Stimulated activated CD4-positive, alpha-beta T cell treated with anti-CD3 and anti-CD28 coated beads, Interleukin-12 subunit alpha, Interleukin-12 subunit beta, amount 100 ng/mL, for 4 hours (primary cell): Measurements from ENCODE around the gene ZSWIM6.

Source experiments
- DNase-seq: peaks from one replicate; pipeline ENCODE4 v3.0.0-alpha.2; 2020

Gene ZSWIM6

GRCh38 chr5:61333321-61333953 lies 1.4 kb downstream of the ZSWIM6 start:
- DNase-seq = no peak

- DNase-seq = no peak
Observed at GRCh38 chr5:61333954-61334867, 2.2 kb downstream of the ZSWIM6 start.

DNA sequence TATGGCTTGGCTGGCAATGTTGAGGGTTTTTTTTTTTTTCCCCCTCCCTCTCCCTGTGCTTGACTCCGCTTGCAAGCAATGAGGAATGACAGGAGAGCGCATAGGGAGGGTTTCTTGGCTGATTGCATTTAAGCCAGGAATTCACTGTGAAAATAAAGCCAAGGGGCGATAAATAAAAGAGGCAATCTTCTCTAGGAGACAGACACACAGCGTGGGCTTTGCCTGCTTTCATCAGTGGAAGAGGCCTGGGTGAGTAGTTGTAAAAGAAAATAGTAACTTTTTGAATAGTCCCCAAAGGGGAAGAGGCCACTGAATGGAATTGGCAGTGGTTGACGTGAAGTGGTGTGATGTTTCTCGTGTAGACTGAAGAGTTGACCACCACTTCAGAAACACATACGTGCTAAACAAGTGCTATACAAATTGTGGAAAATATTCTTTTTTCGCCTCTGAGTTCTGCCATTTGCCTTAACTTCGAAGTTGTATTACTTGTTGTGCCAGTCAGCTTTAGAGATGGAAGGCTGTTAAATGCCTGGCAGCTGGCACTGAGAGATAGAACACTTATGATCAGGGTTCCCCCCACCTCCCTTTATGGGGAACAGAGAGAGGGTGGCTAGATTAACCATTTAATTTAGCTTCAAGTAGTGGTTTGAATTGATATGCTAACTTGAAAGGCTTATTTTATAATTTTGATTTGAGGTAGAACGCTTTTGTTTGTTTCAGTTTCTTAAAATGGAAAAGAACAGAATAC lies 3.0 kb downstream of the ZSWIM6 start:
- no peak for DNase-seq

DNA sequence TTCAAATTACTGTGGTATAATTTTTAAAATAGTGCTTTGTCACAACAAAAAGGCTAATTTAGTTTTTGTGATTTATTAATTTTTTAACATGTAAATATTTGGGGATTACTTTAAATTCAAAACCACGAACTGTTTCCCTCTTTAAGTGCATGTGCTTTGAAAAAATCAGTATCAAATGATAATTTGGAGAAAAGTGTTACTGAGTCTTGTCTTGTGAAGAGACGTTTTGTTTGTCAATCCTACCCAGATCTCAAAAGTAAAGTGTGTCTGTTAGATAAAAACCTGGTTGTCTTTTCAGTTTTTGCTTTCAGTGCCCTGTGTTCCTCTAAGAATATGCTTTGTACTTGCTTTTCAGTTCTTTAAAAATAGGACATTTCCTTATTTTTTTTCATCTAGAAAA lies 7.7 kb downstream of the ZSWIM6 start:
- DNase-seq = no peak

DNA sequence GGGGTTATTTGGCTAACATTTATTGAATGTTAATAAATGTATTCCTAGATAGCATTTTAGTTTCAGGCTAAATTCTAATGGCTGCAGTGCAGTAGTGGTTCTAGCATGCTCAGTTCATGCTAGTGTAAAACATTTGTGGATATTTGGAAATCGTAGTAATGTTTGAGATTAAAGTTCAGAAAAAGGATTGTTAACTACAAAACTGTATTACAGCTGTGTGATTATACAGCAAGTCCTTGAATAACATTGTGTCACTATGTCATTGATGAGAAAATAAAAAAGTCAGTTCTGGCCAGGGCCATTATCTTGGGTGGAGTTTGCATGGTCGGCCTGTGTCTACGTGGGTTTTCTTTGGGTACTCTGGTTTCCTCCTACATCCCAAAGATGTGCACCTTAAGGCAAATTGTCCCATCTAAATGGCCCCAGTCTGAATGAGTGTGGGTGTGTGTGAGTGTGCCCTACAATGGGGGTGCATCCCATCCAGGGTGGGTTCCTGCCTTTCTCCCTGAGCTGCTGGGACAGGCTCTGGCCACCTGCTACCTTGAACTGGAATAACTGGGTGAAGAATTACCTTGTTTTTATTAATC lies 8.8 kb downstream of the ZSWIM6 start:
- no peak for DNase-seq

DNA sequence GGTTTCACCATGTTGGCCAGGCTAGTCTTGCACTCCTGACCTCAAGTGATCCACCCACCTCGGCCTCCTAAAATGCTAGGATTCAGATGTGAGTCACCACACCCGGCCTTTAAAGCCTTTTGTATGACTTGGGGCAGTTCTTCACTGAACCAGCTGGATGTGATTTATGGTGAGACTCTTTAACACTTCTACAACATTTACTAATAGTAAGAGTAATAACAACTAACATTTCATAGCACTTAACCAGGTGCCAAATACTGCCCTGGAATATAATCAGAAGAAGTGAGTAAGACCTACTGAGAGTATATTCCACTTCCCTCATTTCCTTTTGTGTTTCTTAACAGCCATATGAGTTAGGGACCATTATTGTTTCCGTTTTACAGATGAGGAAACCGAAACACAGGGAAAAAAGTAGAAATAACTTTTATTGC lies 10.0 kb downstream of the ZSWIM6 start:
- no peak for DNase-seq

DNA sequence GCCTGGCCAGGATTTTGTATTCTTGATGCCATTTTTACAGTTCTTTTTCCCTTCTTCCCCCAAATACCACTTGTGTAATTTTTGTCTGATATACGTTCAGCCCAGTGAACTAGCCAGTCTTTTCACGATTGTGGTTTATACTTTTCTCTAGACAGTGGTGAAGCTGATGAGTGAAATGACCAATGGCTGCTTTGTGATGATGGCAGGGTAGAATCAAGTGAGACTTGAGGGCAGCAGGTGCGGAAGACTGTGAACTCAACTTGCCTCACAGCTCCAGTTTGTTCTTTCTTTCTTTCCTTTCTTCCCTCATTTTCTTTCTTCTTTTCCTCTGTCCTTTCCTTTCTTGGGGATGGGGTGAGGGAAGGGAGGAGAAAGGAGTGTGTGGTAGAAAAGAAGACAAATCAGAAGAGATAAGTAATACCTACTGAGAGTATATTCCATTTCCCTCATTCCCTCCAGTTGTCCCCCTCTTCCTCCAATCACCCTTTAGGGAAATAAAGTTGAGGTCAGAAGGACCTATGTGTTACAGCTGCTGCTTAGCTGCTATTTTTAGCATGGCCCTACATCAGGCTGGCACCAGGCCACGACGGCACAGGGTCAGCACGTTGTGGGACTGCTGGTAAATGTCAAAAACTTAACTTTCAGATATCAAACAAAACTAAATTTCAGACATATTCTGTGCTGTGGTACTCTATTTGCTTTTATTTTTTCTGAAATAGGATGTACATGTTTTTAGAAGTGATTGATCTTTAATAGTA lies 12.3 kb downstream of the ZSWIM6 start:
- no peak for DNase-seq

DNA sequence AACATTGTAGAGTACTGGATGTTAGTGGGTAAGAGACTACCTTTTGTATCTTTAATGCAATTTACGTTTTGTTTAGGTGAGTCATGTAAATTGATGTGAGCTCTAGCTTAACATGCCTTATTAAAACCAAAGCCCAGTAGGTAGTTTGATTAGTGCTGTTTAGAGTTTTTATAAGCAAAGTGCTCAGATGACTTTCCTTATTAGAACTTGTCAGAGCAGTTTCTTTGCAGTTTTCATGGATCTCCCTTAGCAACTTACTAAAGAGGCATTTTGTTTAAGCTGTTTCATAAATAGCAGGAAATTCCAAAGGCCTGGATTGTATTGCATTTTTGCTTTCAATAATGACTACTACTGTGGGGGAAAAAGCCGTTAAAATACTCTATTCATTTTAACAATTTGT lies 14.5 kb downstream of the ZSWIM6 start:
- DNase-seq = no peak

GRCh38 chr5:61347080-61347479 lies 15.0 kb downstream of the ZSWIM6 start:
- no peak for DNase-seq

DNA sequence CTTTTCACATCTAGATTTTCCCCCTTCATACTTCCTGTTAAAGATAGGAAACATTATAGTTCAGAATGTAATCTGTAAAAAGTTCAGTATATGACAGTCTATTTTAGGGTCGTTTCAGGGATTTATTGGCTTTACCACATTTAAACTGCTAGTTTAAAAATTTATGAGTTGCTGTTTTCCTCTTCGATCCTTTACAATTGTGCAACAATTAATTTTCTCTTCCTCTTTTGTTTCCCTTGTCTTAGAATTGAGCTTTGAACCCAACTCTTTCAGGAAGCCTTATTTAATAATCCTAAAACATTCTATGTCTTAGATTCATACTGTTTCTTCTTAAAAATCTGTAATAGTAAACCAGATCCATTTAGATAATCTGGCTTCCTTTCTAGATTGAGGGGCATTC lies 16.4 kb downstream of the ZSWIM6 start:
- no peak for DNase-seq

- no peak for DNase-seq
Observed at GRCh38 chr5:61349935-61350334, 17.9 kb downstream of the ZSWIM6 start.

DNA sequence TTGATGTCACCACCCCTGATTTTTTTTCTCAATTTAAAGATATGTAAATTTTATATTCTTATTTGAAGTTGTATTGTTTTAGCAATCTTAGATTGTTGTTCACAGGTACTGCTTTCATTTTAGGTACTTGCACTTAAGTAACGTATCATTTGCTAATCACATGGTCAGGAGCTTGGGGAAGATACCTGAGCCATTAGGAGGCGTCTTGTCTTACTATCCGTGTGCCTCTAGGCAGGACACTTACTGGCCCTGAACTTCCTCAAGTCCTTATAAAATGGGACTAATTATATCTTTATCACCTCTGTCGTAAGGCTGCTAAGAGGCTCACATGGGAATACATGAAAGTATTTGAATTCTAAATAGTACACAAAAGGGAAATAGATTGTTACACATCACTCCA lies 18.5 kb downstream of the ZSWIM6 start:
- no peak for DNase-seq

DNA sequence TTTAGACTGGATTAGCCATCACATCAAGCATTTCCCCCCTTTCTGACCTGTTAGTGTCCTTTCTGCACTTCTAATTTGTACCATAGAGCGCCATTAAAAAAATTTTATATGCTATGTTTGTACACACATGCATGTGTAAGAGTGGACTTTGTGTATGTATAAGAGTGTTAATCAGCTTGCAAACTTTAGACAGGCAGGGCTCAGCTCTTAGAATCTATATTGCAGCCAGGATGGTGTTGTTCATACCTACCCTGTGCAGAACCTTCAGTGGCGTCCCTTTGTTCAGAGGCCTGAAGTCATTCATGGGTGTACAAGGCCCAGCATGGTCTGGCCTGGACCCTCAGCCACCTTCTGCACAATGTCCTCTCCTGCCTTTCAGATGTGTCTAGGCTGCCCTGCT lies 19.7 kb downstream of the ZSWIM6 start:
- DNase-seq = no peak

DNA sequence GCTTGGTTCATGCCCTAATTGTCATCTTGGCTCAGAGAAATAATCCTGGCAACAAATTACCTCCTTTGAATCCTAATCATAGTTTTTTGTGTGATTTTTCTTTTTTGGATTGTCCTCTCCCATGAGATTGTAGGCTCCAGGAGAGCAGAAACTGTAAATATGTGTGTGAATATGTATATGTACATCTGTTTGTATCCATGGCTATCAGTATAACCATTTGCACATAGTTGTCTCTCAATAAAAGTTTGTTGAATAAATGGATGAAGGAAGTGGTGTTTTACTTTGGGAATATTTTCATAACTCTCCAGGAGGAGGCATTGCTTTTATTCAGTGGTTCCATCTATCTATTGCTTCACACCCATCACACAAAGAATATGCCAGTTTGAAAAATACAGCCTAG lies 20.1 kb downstream of the ZSWIM6 start:
- no peak for DNase-seq

- no peak for DNase-seq
Observed at GRCh38 chr5:61352612-61353156, 20.6 kb downstream of the ZSWIM6 start.

DNA sequence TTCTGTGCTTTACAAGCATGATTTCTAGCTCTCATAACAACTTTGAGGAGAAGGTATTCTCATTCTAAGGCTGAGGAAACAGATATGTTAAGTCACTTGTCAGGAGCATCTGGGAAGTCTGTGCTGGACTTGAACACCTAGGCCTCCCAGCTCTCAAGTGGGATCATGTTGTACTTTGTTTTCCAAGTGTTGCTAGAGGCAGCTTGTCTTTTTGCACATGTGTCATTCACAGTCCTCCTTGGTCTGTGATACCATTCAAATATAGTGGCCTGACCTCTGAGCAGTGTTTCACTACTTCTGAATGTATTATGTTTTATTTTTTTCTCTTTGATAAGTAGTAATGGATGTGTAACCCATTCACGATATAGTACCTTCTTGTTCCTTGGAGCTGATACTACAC lies 21.2 kb downstream of the ZSWIM6 start:
- DNase-seq = no peak

GRCh38 chr5:61354199-61354598 lies 22.1 kb downstream of the ZSWIM6 start:
- no peak for DNase-seq

- DNase-seq = no peak
Observed at GRCh38 chr5:61357745-61358144, 25.7 kb downstream of the ZSWIM6 start.

DNA sequence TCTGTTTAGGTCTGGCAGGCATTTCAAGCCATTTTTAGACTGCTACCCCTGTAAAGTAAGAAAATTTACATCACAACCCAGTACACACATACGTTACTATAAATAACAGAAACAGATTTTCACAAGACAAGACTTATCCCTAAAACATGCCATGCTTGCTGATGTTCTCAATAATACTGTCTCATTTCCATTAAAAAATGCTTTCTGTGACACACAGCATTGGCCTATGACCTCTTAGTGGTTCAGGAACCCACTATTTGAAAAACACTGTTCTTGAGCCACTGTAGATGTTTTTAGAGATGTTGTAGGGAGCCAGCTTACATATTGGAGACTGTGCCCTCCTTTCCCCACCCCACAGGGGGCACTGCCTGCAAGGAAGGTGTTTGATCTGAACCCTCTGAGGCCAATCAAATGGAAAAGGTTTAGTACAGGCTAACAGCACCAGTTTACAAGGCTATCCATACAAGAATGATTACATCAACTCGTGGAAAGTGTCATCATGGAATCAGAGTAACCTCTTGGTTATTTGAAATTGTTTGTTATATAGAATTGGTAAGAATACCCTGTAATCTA lies 30.8 kb downstream of the ZSWIM6 start:
- DNase-seq = no peak

GRCh38 chr5:61363401-61364114 lies 31.5 kb downstream of the ZSWIM6 start:
- DNase-seq = no peak
